Measurements from ENCODE around the gene BMP7.

GRCh38 chr20:57209413-57209812 lies 57.0 kb downstream of the BMP7 start:
- no peak for TF ChIP-seq SMC3 (conservative IDR thresholded peaks at IDR 0.05; ENCODE audit: insufficient read depth, low read depth, low read length)
- no peak for TF ChIP-seq YBX1 (IDR thresholded peaks at IDR 0.05)
- no peak for TF ChIP-seq KDM1A (IDR thresholded peaks at IDR 0.05)
- no peak for TF ChIP-seq RFX5 (IDR thresholded peaks at IDR 0.05; ENCODE audit: low read depth, low read length)
- TF ChIP-seq ESRRA (IDR thresholded peaks at IDR 0.05; ENCODE audit: borderline replicate concordance, low read depth) = no peak
- TF ChIP-seq TBP (optimal IDR thresholded peaks at IDR 0.05; ENCODE audit: low read depth, low read length) = no peak
- no peak for TF ChIP-seq TEAD4 (IDR thresholded peaks at IDR 0.05; ENCODE audit: low read length)
- TF ChIP-seq TEAD4 (CRISPR knock-in tag; IDR thresholded peaks at IDR 0.05; ENCODE audit: borderline replicate concordance) = no peak
- no peak for TF ChIP-seq SMAD3 (CRISPR knock-in tag; conservative IDR thresholded peaks at IDR 0.05)
- TF ChIP-seq, protein P1, sequence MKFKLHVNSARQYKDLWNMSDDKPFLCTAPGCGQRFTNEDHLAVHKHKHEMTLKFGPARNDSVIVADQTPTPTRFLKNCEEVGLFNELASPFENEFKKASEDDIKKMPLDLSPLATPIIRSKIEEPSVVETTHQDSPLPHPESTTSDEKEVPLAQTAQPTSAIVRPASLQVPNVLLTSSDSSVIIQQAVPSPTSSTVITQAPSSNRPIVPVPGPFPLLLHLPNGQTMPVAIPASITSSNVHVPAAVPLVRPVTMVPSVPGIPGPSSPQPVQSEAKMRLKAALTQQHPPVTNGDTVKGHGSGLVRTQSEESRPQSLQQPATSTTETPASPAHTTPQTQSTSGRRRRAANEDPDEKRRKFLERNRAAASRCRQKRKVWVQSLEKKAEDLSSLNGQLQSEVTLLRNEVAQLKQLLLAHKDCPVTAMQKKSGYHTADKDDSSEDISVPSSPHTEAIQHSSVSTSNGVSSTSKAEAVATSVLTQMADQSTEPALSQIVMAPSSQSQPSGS (CRISPR knock-in tag; IDR thresholded peaks at IDR 0.05) = no peak
- no peak for TF ChIP-seq ZBTB17 (CRISPR knock-in tag; IDR thresholded peaks at IDR 0.05)

Measured in K562 (cell line).